GM19395 (cell line): ENCODE results near the gene HRK.

Experiments used
- ATAC-seq: cut with Tn5 transposase; IDR thresholded peaks from one replicate; pipeline ENCODE4 v1.9.1; 2021; ENCODE audit warnings: mild to moderate bottlenecking, moderate library complexity; ENCODE audit not compliant: unreplicated experiment

The HRK gene

DNA sequence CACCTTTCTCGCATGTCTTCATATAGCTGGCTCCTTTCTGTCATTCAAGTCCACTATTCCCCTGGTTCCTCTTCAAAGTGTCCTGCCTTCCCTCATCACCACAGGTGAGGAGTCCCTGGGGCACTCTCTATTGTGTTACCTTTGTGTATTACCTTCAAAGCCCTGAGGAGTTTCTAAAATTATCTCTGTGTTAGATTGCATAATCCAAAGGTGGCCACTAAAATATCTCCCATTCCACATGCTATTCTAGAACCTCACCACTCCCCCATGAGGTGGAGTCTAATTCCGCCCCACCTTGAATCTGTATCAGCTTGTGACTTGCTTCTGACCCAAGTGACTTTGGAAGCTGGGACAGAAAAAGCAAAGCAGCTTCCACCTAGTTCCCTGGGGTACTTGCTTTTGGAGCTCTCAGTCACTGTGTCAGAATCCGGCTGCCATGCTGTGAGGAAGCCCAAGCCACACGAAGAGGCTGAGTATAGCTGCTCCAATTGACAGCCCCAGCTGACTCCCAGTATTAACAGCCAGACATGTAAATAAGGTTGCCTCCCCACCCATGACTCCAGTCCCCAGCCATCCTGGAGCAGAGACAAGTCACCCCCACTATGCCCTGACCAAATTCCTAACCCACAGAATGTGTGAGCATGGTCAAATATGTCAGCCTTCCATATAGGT, 6.8 kb downstream of the HRK start:
- ATAC-seq: no peak

DNA sequence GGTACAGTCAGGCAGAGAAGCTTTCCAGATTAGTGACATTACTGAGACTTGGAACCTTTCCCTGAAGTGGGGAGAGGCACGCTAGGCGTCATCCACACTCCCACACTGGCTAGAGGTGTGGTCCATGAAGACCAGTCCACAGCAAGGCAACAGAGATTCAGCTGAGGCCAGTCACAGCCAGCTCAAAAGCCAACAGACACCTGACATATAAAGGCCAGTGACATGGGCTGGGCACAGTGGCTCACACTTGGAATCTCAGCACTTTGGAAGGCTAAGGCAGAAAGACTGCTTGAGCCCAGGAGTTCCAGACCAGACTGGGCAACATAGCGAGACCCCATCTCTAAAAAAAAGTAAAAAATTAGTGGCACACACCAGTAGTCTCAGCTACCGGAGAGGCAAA, 10.9 kb downstream of the HRK start:
- ATAC-seq: no peak

DNA sequence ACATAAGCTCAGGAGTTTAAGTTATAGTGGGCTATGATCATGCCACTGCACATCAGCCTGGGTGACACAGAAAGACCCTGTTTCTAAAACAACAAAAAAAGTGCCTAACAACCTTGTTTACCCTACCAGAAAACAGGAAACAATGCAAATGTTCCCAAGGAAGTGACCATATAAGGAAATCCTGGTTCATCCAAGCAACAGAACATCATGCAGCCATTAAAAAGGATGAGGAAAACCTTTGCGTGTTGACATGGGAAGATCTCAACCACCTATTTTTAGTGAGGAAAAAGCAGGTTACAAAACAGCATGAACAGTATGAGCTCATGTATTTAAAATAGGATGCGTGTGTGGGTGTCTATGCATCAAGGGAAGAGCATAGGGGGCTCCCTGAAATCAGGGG, 13.7 kb downstream of the HRK start:
- ATAC-seq: no peak

DNA sequence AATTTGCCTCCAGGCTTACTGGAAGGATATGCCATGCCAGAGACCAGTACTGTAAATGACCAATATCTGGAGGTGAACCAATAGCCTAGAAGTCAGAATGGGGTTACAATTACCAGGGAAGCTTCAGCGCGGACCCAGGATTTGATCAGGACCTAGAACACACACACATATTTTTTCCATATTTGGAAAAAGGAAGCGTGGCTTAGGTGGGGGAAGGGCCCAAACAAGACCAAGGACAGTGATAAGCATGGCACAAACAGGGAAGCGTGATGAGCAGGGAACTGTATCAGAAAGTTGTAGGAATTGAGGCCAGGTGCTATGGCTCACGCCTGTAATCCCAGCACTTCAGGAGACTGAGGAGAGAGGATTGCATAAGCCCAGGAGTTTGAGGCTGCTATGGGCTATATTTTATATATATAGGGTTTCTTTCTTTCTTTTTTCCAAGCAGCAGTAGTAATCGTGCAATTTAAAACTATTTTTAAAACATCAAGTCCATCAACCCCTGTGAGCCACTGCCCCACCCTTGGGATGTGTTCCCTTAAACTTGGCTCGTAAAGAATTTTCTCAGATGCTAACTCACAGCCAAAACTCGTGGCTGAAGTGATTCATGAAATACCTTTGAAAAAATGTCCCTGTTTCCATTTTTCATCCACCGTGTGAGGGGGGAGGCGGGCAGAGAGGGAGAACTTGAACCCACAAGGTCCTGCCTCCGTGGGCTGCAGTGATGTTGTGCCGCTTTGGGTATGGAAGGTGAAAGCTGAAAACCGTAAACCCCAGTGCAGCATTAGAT, 16.7 kb downstream of the HRK start:
- no peak for ATAC-seq

- no peak for ATAC-seq
Measured at GRCh38 chr12:116863275-116863767, 17.9 kb downstream of the HRK start.

DNA sequence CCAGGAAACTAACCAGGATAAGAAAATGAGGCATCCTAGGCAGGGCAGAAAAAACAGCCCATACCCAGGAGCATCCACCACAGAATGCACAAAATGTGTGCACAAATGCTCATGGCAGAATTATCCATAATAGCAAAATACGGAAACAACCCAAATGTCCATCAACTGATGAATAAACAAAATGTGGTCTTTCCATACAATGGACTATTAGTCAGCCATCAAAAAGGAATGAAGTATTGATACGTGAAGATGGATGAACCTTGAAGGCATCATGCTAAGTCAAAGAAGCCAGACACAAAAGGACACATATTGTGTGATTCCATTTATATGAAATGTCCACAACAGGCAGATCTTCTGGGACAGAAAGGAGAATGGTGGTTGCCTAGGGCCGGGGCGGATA, 19.1 kb downstream of the HRK start:
- ATAC-seq: no peak

DNA sequence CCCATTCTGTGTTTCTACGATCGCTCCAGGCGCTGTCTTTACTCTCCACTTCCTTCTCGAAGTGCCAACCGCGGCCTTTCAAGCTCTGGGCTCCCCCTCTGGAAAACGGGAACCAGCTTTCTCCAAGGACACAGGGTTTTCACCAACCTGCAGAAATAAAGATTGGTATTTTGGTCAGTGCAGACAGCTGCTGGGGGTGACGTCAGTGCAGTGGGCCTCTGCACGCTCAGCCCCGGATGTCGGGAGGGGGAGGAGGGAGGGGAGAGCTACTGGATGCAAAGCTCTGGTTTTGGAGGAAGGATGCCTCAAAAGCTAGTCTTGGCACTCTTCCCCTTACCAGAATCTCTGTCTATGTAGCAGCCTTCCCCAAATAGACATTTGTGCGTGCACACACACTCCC, 19.9 kb downstream of the HRK start:
- ATAC-seq: peak; percentile 86

DNA sequence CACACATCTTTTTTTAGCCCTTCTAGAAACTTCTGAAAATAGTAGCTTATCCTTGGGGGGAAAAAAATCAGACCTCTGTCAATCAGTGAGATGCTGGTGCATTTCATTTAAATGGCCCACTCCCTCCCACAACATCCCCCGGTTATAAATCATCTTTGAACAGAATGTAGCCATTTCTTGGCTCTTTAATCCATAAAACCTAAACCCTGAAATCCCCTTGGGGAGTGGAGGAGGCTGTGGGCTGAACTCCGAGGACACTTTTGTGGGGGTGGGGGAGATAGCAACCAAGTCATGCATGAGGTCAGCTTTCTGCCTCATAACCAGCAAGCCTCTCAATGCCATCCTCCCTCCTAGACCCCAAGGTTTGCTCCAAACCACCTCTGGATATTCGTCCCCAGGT, 21.0 kb downstream of the HRK start:
- ATAC-seq: no peak

- no peak for ATAC-seq
Measured at GRCh38 chr12:116859079-116859478, 22.2 kb downstream of the HRK start.

DNA sequence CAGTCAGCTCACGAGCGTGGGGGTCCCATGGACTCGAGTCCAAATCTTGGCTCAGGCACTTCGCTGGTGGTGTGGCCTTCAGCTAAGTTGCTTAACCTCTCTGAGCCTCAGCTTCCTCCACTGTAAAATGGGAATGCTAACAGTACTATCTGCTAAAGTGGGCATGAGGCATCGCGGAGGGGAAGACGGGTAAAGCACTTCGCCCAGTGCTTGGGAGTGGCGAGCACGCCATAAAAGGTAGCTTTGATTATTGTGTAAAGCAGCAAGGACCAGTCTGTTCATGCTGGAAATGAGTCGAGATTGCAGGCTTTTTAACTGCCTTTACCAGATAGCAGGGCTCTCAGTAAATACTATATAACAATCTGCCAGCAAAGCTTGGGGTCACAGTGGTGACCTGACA, 24.5 kb downstream of the HRK start:
- no peak for ATAC-seq

DNA sequence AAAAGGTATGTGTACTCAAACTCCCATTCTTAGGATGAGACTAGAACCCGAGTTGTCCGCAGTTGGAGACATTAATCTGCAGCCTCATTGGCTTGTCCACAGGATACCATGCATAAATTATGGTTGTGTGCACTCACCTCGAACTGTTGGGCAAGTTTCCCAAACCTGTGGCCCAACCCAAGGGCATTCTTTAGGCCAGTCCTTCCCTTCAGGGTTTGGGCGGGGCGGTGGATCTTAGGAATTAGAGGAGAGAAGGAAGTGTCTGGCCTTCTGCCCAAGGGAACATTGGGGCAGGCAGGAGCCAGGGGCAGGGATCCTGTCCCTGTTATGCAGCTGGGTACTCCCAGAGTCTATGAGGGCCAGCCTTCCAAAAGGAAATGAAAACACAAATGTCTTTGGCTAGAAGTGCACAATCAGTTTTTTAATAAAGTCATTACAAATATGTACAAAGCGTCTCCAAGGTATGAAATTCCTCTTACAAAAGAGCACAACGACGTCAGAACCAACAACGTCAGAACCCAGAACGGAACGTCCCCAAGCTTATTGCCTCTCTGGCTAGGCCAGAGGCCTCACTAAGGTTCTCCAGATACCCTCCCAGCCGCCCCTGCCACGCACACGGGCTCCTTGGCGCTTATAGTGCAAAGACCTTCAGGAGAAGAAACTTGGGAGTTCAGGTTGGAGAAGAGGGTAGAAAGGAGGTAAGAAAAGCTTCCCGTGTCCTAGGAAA, 25.3 kb downstream of the HRK start:
- no peak for ATAC-seq

- no peak for ATAC-seq
Measured at GRCh38 chr12:116853507-116853906, 27.7 kb downstream of the HRK start.

DNA sequence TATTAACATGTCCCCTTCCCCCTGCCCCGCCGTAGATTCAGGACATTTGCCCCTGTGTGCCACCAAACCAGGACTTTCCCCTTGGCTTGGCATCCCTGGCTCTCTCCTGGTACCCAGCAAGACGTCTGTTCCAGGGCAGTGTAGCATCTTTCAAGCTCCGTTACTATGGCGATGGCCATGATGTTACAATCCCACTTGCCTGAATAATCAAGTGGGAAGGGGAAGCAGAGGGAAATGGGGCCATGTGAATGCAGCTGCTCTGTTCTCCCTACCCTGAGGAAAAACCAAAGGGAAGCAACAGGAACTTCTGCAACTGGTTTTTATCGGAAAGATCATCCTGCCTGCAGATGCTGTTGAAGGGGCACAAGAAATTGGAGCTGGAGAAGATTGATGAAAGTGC, 28.9 kb downstream of the HRK start:
- ATAC-seq: no peak

DNA sequence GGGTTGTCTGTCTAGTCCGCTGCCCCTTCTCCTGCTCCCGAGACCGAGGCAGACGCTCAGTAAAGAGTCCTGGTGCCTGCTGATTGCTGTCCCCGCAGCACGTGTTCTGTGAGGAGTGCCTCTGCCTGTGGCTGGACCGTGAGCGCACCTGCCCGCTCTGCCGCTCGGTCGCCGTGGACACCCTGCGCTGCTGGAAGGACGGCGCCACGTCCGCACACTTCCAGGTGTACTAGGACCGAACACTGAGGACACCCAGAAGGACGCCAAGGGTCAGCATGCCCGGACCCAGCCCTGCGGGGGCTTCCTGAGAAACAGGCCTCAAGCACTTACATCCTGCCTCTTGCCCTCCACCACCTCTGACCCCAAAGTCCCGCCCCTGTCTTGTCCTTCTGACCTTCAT, 32.0 kb downstream of the HRK start:
- ATAC-seq: no peak

DNA sequence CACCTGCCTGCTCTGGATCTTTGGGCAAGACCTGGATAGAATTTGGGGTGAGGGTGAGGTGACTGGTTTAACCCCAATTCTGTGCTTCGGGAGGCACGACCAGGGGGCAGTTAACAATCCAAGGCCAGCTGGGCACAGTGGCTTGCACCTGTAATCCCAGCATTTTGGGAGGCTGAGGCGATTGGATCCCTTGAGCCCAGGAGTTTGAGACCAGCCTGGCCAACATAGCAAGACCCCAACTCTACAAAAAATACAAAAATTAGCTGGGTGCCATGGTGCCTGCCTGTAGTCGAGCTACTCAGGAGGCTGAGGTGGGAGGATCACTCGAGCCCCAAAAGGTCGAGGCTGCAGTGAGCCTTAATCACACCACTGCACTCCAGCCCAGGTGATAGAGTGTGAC, 38.2 kb downstream of the HRK start:
- no peak for ATAC-seq

GRCh38 chr12:116839287-116839830, 41.9 kb downstream of the HRK start:
- ATAC-seq: no peak

DNA sequence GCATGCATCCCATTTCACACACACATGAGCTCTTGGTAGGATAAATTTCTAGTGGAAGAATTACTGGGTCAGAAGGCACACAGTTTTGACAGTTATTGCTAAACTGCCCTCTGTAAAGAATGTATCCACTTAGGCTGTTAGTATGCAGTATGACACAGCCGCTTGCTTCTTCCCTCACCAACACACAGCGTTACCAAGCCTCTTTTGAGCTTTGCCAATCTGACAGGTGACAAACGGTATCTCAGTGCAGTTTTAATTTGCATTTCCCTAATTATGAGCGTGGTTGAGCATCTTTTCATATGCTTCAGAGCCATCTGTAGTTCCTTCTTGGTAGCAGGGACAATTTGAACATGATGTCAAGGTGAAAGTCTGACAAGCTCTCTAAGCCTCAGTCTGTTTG, 42.9 kb downstream of the HRK start:
- no peak for ATAC-seq

DNA sequence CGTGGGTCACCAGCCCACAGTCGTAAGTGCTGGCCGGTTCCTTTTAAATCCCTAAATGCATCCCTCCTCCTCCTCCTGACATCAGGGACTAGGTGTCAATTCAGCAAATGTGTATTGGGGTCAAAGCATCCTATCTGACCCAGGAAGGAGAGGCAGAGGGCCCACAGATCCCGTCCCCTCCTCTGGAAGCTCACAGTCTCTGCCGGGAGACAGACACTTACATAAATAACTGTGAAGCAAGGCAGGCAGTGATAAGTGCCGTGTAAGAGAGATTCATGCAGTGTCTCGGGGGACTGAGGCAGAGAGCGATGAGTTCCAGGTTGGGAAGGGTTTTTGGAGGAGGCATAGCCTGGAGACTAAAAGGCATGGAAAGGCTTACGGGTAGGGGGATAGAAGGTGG, 44.1 kb downstream of the HRK start:
- no peak for ATAC-seq

- ATAC-seq: no peak
Measured at GRCh38 chr12:116835484-116835883, 45.8 kb downstream of the HRK start.

- no peak for ATAC-seq
Measured at GRCh38 chr12:116833474-116833873, 47.8 kb downstream of the HRK start.

DNA sequence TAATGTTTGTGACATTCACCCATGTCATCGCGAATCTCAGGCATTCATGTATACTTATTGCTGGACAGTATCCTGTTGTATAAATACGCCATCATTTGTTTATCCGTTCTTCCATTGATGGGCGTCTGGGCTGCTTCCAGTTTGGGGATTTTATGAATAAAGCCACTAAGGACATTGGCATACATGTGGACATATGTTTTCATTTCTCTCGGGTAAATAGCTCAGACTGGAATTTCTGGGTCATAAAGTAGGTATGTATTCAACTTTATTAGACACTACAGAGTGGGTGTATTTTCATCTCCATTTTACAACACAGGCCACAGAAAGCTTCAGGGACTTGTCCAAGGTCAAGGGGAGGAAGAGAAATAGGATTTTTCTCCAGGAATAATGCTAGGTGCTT, 48.9 kb downstream of the HRK start:
- no peak for ATAC-seq

GRCh38 chr12:116827432-116827831, 53.8 kb downstream of the HRK start:
- no peak for ATAC-seq
